ENCODE measurements around the gene CYP4F3.

The CYP4F3 gene

GRCh38 chr19:15669891-15670290 lies 29.2 kb downstream of the CYP4F3 start:
- no CpG with 5 or more reads among the region's 4 CpGs for WGBS (ENCODE audit: extremely low coverage, insufficient coverage, insufficient read length)
- Histone ChIP-seq H3K9ac (ENCODE audit: low read length) (no peak overlapping the region), H3K18ac (ENCODE audit: low read length) (no peak overlapping the region), H4K8ac (ENCODE audit: low read depth, low read length) (no peak overlapping the region), H3K4me3 (ENCODE audit: low read depth, low read length) (no peak overlapping the region), H3K23ac (ENCODE audit: low read length) (no peak overlapping the region), H4K91ac (ENCODE audit: low read depth, low read length) (no peak overlapping the region), H3K14ac (ENCODE audit: low read length) (no peak overlapping the region), H2BK120ac (ENCODE audit: insufficient read depth, low read length, poor library complexity) (no peak overlapping the region), H2AFZ (ENCODE audit: insufficient read depth, low read length, poor library complexity) (no peak overlapping the region), H4K12ac (ENCODE audit: low read depth, low read length) (no peak overlapping the region), H3K4ac (ENCODE audit: low read depth, low read length) (no peak overlapping the region), H2AK5ac (ENCODE audit: low read length) (no peak overlapping the region), H2BK12ac (ENCODE audit: low read length) (no peak overlapping the region), H3K79me1 (ENCODE audit: low read length) (no peaks in the 10 kb centered on the region), H3K4me1 (ENCODE audit: control insufficient read depth in 1 of 2, insufficient read depth in 2 of 2, low read length in 2 of 2) (no peaks in the 10 kb centered on the region), H3K27me3 (ENCODE audit: insufficient read depth, low read length) (no peaks in the 10 kb centered on the region), H2BK5ac (ENCODE audit: low read depth, low read length, poor library complexity) (no peak overlapping the region), H3K9me3 (ENCODE audit: insufficient read depth, low read depth, low read length) (peaks cover 49% of the 10 kb centered on the region), H3K4me2 (ENCODE audit: low read length) (no peak overlapping the region), H3K36me3 (ENCODE audit: control insufficient read depth in 1 of 2, insufficient read depth in 2 of 2, low read length in 2 of 2) (no peaks in the 10 kb centered on the region), H3K27ac (ENCODE audit: low read depth, low read length) (no peak overlapping the region), H3K79me2 (ENCODE audit: control insufficient read depth, insufficient read depth, low read length, poor library complexity) (no peaks in the 10 kb centered on the region)
- DNase-seq, result no peak

- Histone ChIP-seq H4K12ac (ENCODE audit: low read depth, low read length) (no peak overlapping the region), H3K79me2 (ENCODE audit: control insufficient read depth, insufficient read depth, low read length, poor library complexity) (no peaks in the 10 kb centered on the region), H4K8ac (ENCODE audit: low read depth, low read length) (no peak overlapping the region), H3K27ac (ENCODE audit: low read depth, low read length) (no peak overlapping the region), H3K4me1 (ENCODE audit: control insufficient read depth in 1 of 2, insufficient read depth in 2 of 2, low read length in 2 of 2) (no peaks in the 10 kb centered on the region), H4K91ac (ENCODE audit: low read depth, low read length) (no peak overlapping the region), H3K18ac (ENCODE audit: low read length) (no peak overlapping the region), H3K4me3 (ENCODE audit: low read depth, low read length) (no peak overlapping the region), H3K9ac (ENCODE audit: low read length) (no peak overlapping the region), H2BK12ac (ENCODE audit: low read length) (no peak overlapping the region), H2BK5ac (ENCODE audit: low read depth, low read length, poor library complexity) (no peak overlapping the region), H2AFZ (ENCODE audit: insufficient read depth, low read length, poor library complexity) (no peak overlapping the region), H3K9me3 (ENCODE audit: insufficient read depth, low read depth, low read length) (peaks cover 48% of the 10 kb centered on the region), H3K4ac (ENCODE audit: low read depth, low read length) (no peak overlapping the region), H3K14ac (ENCODE audit: low read length) (no peak overlapping the region), H2AK5ac (ENCODE audit: low read length) (no peak overlapping the region), H3K27me3 (ENCODE audit: insufficient read depth, low read length) (no peaks in the 10 kb centered on the region), H3K23ac (ENCODE audit: low read length) (no peak overlapping the region), H3K79me1 (ENCODE audit: low read length) (no peaks in the 10 kb centered on the region), H2BK120ac (ENCODE audit: insufficient read depth, low read length, poor library complexity) (no peak overlapping the region), H3K4me2 (ENCODE audit: low read length) (no peak overlapping the region), H3K36me3 (ENCODE audit: control insufficient read depth in 1 of 2, insufficient read depth in 2 of 2, low read length in 2 of 2) (no peaks in the 10 kb centered on the region)
- DNase-seq, result no peak
- no CpG with 5 or more reads among the region's 5 CpGs for WGBS (ENCODE audit: extremely low coverage, insufficient coverage, insufficient read length)
These were observed 30.6 kb downstream of the CYP4F3 start for GRCh38 chr19:15671237-15671821.

- no peak overlapping the region for H3K4me2 ChIP-seq (ENCODE audit: low read length)
- H3K23ac ChIP-seq (ENCODE audit: low read length), result no peak overlapping the region
- H2AK5ac ChIP-seq (ENCODE audit: low read length), result no peak overlapping the region
- no peak overlapping the region for H2BK120ac ChIP-seq (ENCODE audit: insufficient read depth, low read length, poor library complexity)
- no peak overlapping the region for H4K91ac ChIP-seq (ENCODE audit: low read depth, low read length)
- no peaks in the 10 kb centered on the region for H3K27me3 ChIP-seq (ENCODE audit: insufficient read depth, low read length)
- DNase-seq, result no peak
- no peaks in the 10 kb centered on the region for H3K79me1 ChIP-seq (ENCODE audit: low read length)
- no peaks in the 10 kb centered on the region for H3K4me1 ChIP-seq (ENCODE audit: control insufficient read depth in 1 of 2, insufficient read depth in 2 of 2, low read length in 2 of 2)
- WGBS (ENCODE audit: extremely low coverage, insufficient coverage, insufficient read length), result no CpG with 5 or more reads among the region's 10 CpGs
- no peak overlapping the region for H3K9ac ChIP-seq (ENCODE audit: low read length)
- no peak overlapping the region for H2BK12ac ChIP-seq (ENCODE audit: low read length)
- no peaks in the 10 kb centered on the region for H3K36me3 ChIP-seq (ENCODE audit: control insufficient read depth in 1 of 2, insufficient read depth in 2 of 2, low read length in 2 of 2)
- H3K4ac ChIP-seq (ENCODE audit: low read depth, low read length), result no peak overlapping the region
- no peak overlapping the region for H3K18ac ChIP-seq (ENCODE audit: low read length)
- peaks cover 43% of the 10 kb centered on the region for H3K9me3 ChIP-seq (ENCODE audit: insufficient read depth, low read depth, low read length)
- H4K12ac ChIP-seq (ENCODE audit: low read depth, low read length), result no peak overlapping the region
- H3K4me3 ChIP-seq (ENCODE audit: low read depth, low read length), result no peak overlapping the region
- no peak overlapping the region for H2BK5ac ChIP-seq (ENCODE audit: low read depth, low read length, poor library complexity)
- no peaks in the 10 kb centered on the region for H3K79me2 ChIP-seq (ENCODE audit: control insufficient read depth, insufficient read depth, low read length, poor library complexity)
- H2AFZ ChIP-seq (ENCODE audit: insufficient read depth, low read length, poor library complexity), result no peak overlapping the region
- H3K27ac ChIP-seq (ENCODE audit: low read depth, low read length), result no peak overlapping the region
- no peak overlapping the region for H3K14ac ChIP-seq (ENCODE audit: low read length)
- H4K8ac ChIP-seq (ENCODE audit: low read depth, low read length), result no peak overlapping the region
These were observed 31.3 kb downstream of the CYP4F3 start for GRCh38 chr19:15671891-15672579.

- Histone ChIP-seq H4K8ac (ENCODE audit: low read depth, low read length) (no peak within 1 kb of the TSS), H3K18ac (ENCODE audit: low read length) (no peak within 1 kb of the TSS), H2AFZ (ENCODE audit: insufficient read depth, low read length, poor library complexity) (no peak within 1 kb of the TSS), H4K91ac (ENCODE audit: low read depth, low read length) (no peak within 1 kb of the TSS), H3K79me2 (ENCODE audit: control insufficient read depth, insufficient read depth, low read length, poor library complexity) (no peaks in the 10 kb centered on the region), H3K4me3 (ENCODE audit: low read depth, low read length) (no peak within 1 kb of the TSS), H2BK120ac (ENCODE audit: insufficient read depth, low read length, poor library complexity) (no peak within 1 kb of the TSS), H2AK5ac (ENCODE audit: low read length) (no peak within 1 kb of the TSS), H3K79me1 (ENCODE audit: low read length) (no peaks in the 10 kb centered on the region), H3K9me3 (ENCODE audit: insufficient read depth, low read depth, low read length) (peaks cover 43% of the 10 kb centered on the region), H2BK12ac (ENCODE audit: low read length) (no peak within 1 kb of the TSS), H3K9ac (ENCODE audit: low read length) (no peak within 1 kb of the TSS), H3K4ac (ENCODE audit: low read depth, low read length) (no peak within 1 kb of the TSS), H3K23ac (ENCODE audit: low read length) (no peak within 1 kb of the TSS), H4K12ac (ENCODE audit: low read depth, low read length) (no peak within 1 kb of the TSS), H3K36me3 (ENCODE audit: control insufficient read depth in 1 of 2, insufficient read depth in 2 of 2, low read length in 2 of 2) (no peaks in the 10 kb centered on the region), H3K27me3 (ENCODE audit: insufficient read depth, low read length) (no peaks in the 10 kb centered on the region), H3K4me1 (ENCODE audit: control insufficient read depth in 1 of 2, insufficient read depth in 2 of 2, low read length in 2 of 2) (no peaks in the 10 kb centered on the region), H3K14ac (ENCODE audit: low read length) (no peak within 1 kb of the TSS), H3K4me2 (ENCODE audit: low read length) (no peak within 1 kb of the TSS), H3K27ac (ENCODE audit: low read depth, low read length) (no peak within 1 kb of the TSS), H2BK5ac (ENCODE audit: low read depth, low read length, poor library complexity) (no peak within 1 kb of the TSS)
- no peak for DNase-seq
- no CpG with 5 or more reads among the region's 6 CpGs for WGBS (ENCODE audit: extremely low coverage, insufficient coverage, insufficient read length)
These were observed 32.0 kb downstream of the CYP4F3 start, which contains the start of gene CYP4F12 for GRCh38 chr19:15672580-15673175. TSS of gene CYP4F12 (plus strand) at chr19:15673087. CDS start at chr19:15673530, 443 bp downstream.
